Kidney epithelial cell (primary cell): ENCODE data around the gene PLEKHM1. TPM values are rescaled to one million over a fixed set of nuclear protein-coding genes. Genes with fewer than 3 reads are reported as not detected.

Source experiments
- DNase-seq: peaks from one replicate; pipeline ENCODE4 v3.0.0-alpha.2; 2010; ENCODE audit warnings: low read depth
- H3K27me3 ChIP-seq: 2 replicates; pipeline ENCODE4 v1.6.0; 2011; ENCODE audit warnings: low read length; ENCODE audit not compliant: control insufficient read depth, insufficient read depth
- H3K36me3 ChIP-seq: 2 replicates; pipeline ENCODE4 v1.5.1; 2011; ENCODE audit warnings: low read length; ENCODE audit not compliant: control insufficient read depth, insufficient read depth
- H3K4me3 ChIP-seq: 2 replicates; pipeline ENCODE4 v1.5.1; 2011; ENCODE audit warnings: low read depth, mild to moderate bottlenecking, control low read depth, low read length
- CTCF ChIP-seq: IDR thresholded peaks from 2 replicates; pipeline ENCODE4 v1.5.1; 2011; ENCODE audit warnings: mild to moderate bottlenecking, moderate library complexity, low read length, control low read depth, inconsistent platforms; ENCODE audit not compliant: insufficient read depth, poor library complexity, severe bottlenecking
- total RNA-seq: library from RNA; depleted of rRNA; stranded (reverse); fragments of >200 nt; gene quantifications from 2 replicates; pipeline ENCODE4 v1.2.3, GENCODE V29; 2015

PLEKHM1 gene
- total RNA-seq, 1 donor from 2014 or later = 42.6 TPM

GRCh38 chr17:45424769-45425124 is 65.8 kb downstream of the PLEKHM1 start:
- peak overlapping the region; percentile 28 for H3K4me3 ChIP-seq

GRCh38 chr17:45423975-45424335 is 66.6 kb downstream of the PLEKHM1 start:
- Histone ChIP-seq H3K36me3 (no peaks in the 10 kb centered on the region), H3K4me3 (no peak overlapping the region), H3K27me3 (no peaks in the 10 kb centered on the region)
- DNase-seq = no peak
- TF ChIP-seq CTCF = no peak

More at GRCh38 chr17:45424769-45425124, 65.8 kb downstream of the PLEKHM1 start:
- H3K36me3 ChIP-seq = no peaks in the 10 kb centered on the region
- peaks cover 5% of the 10 kb centered on the region for H3K27me3 ChIP-seq
- DNase-seq = no peak
- no peak for TF ChIP-seq CTCF

- no peak for DNase-seq
- no peak overlapping the region for H3K4me3 ChIP-seq
Observed at GRCh38 chr17:45423304-45423974, 67.1 kb downstream of the PLEKHM1 start.

GRCh38 chr17:45414990-45415881 is 75.3 kb downstream of the PLEKHM1 start:
- no peak overlapping the region for H3K4me3 ChIP-seq
- no peak for DNase-seq
- no peaks in the 10 kb centered on the region for H3K27me3 ChIP-seq
- TF ChIP-seq CTCF = no peak
- H3K36me3 ChIP-seq = no peaks in the 10 kb centered on the region

More at GRCh38 chr17:45423304-45423974, 67.1 kb downstream of the PLEKHM1 start:
- no peaks in the 10 kb centered on the region for H3K27me3 ChIP-seq
- TF ChIP-seq CTCF = no peak
- H3K36me3 ChIP-seq = no peaks in the 10 kb centered on the region

- Histone ChIP-seq H3K36me3 (no peaks in the 10 kb centered on the region), H3K27me3 (no peaks in the 10 kb centered on the region), H3K4me3 (no peak overlapping the region)
- DNase-seq = no peak
- no peak for TF ChIP-seq CTCF
Observed at GRCh38 chr17:45413498-45413923, 77.0 kb downstream of the PLEKHM1 start.
